ENCODE data around the gene SSBP3.

SSBP3 gene

DNA sequence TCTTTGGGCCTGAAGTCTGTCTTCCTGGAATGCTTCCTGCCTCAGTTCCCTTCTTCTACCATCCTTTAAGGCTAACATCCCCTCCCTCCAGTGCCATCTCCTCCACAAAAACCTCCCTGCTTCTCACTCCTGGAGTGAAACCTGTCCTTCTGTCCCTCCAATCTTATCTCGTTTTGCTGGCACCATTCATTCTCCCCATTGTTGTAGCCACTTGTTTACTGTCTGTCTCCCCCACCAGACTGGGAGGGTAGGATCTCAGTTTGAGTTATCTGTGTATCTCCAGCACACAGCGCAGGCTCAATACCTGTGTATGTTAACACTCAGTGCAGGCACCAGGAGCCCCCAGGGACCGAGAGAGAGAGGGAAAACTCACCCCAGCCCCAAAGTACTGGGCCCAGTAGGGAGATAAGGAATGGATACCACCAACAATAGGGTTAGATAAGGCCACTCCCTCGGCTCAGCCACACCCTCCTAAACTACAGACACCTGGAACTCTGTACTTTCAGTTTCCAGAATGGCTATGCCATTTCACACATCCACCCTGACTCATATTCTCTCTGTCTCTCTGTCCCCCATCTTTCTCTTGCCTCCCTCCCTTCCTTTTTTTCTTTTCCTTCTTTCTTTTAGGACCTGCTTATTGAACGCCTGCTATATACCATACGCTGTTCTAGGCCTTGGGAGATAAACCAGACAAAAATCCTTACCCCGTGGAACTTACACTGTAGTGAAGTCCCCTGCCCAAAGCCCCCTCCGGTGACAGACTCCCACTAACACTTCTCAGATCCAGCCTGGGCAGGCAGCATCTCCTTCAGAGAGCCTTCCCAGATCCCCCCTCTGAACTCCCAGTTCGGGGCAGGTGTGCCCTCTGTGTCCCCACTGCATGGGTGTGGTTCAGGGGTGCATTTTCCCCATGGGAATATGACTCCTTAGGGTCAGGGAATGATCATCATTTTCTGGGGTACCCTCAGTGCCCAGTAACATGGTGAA, 3.3 kb upstream of the SSBP3 start:
- no peak for DNase-seq (ENCODE audit: low read depth)

- DNase-seq (ENCODE audit: low read depth), result no peak
Measured at GRCh38 chr1:54408147-54409066, 2.2 kb upstream of the SSBP3 start.

- peak; percentile 47 for DNase-seq (ENCODE audit: low read depth)
Measured at GRCh38 chr1:54407404-54408146, 1.4 kb upstream of the SSBP3 start.

DNA sequence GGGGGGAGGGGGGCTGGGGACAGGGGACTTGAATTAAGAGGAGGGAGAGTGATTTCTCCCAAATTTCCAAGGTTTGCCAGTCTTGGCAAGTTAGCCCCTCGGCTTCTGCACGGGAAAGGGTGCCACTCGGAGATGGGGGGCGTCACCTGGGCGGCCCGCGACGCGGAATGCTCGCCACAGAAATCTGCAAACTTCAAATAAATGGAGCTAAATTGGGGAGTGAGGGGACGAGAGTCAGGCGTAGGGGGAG, 885 bp upstream of the SSBP3 start:
- no peak for DNase-seq (ENCODE audit: low read depth)

- no peak for DNase-seq (ENCODE audit: low read depth)
Measured at GRCh38 chr1:54405898-54406293, 298 bp downstream of the SSBP3 start.

DNA sequence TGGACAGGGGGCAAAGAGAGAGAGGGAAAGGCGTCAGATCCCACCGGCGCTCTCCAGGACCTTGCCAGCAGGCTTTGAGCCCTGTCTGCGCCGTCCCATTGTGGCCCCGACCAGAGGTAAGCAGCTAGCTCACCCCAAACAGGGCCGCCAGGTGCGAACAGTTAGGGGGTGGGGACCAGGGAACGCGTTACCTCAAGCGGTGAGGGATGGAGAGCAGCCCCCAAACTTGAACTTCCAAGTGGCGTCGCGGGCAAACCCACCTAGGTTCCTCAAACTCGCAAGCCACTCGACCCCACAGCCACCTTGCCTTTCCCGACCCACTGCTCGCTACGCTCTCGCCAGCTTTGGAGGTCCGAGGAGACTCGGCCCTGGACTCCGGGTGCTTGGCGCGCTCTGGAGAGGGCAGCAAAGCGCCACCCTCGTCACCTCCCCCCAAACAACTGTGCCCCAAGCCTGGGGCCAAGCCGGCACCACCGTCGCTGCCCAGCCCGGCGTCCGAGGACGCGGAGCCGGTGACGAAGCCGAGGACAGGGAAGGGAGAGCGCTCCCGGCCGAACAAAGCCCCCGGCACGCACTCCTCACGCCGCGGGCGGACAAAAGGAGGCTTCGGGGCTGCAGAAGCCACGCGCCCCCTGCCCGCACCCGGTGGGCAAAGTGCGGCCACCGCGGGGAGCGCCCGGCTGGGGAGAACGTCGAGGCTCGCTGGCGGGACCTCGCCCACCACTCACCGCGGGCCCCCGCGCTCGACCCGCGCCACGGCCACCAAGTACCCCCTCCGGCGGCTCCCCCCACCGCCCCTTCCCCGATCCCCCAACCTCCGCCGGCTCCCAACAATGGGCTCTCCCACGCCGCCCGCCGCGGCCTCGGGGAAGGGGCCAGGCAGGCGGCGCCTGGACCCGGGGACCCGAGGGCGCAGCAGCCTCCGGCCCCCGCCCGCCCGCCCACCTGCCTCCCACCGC, 976 bp downstream of the SSBP3 start:
- DNase-seq (ENCODE audit: low read depth), result no peak

- DNase-seq (ENCODE audit: low read depth), result no peak
Measured at GRCh38 chr1:54404263-54404662, 1.9 kb downstream of the SSBP3 start.

- DNase-seq (ENCODE audit: low read depth), result no peak
Measured at GRCh38 chr1:54403808-54404261, 2.4 kb downstream of the SSBP3 start.

DNA sequence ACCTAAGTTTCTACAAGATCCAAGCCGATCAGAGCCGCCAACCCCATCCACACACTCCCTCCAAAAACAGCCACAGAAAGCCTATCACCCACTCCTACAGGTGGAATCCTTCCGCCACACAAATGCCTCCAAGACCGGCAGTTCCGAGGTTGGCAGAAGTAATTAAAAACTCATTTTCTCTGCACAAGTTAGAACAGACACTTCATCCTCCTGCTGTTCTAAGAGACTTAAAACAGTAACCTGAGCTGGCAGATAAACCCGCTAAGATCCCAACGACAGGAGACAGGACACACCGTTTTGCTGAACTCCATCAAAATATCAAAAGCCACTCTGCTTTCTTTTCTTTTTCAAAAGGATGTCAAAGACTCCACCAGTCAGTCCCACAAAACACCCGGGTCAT, 2.8 kb downstream of the SSBP3 start:
- DNase-seq (ENCODE audit: low read depth), result no peak

DNA sequence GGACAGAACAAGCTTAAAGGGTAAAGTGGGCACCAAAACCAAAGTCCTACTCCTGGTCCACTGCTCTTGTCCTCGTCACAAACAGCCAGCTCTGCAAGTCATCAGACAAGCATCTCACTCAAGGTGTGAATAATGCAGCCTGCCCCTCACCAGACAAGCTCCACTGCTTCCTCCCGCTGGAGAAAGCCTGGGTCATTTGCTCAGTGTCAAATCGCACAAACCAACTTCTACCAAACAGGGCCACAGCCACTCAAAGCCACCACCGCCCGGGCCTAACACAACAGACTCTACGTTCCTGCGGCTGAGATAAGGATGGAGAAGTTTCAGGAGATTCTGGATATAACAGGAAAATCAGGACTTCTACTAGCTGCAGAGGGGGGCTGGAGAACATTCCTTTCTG, 3.3 kb downstream of the SSBP3 start:
- DNase-seq (ENCODE audit: low read depth), result no peak

- no peak for DNase-seq (ENCODE audit: low read depth)
Measured at GRCh38 chr1:54401799-54402198, 4.4 kb downstream of the SSBP3 start.

- no peak for DNase-seq (ENCODE audit: low read depth)
Measured at GRCh38 chr1:54400329-54400728, 5.9 kb downstream of the SSBP3 start.

GRCh38 chr1:54399765-54400164, 6.4 kb downstream of the SSBP3 start:
- DNase-seq (ENCODE audit: low read depth), result no peak

GRCh38 chr1:54398963-54399528, 7.1 kb downstream of the SSBP3 start:
- DNase-seq (ENCODE audit: low read depth), result no peak

DNA sequence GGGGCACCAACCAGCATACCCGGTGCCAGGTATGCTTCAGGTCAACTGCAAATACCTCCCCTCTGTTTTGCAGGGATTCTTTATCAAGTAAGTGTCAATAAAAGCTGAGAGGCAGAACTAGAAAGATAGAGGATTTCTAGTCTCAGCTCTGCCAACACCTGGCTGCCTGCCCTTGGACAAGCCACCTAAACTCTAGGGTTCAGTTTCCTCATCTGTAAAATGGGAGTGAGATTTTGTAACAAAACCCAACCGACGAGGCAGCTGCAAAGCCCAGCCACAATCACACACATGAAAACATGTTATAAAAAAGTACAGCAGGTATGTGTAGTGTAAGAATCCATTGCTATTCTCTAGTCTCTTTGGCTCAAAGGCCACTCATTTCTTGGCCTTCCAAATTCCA, 8.2 kb downstream of the SSBP3 start:
- no peak for DNase-seq (ENCODE audit: low read depth)

DNA sequence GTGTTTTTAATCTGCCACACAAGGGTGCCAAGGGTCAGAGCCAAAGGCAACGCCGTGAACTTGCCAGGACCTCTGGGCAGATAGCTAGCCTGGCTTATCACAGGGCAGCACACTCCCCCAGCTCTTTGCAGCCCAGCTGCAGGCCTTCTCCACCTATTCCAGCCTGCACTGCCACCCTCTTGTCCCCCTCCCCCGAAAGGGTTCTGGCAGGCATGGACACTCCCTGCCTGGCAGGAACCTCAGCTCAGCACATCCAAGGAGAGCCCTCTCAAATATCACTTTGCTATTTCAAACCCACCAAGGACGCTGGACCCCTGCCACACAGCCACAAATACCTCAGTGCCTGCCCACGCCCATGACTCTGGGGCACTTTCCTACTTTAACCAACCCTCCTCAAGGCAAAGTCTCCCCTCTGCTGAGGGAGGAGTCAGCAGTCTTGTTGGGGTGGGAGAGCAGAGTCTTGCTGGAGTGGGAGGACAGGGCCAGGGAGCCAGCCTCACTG, 9.1 kb downstream of the SSBP3 start:
- DNase-seq (ENCODE audit: low read depth), result no peak

- no peak for DNase-seq (ENCODE audit: low read depth)
Measured at GRCh38 chr1:54396261-54396933, 9.8 kb downstream of the SSBP3 start.

GRCh38 chr1:54395281-54395934, 10.8 kb downstream of the SSBP3 start:
- DNase-seq (ENCODE audit: low read depth), result no peak

- DNase-seq (ENCODE audit: low read depth), result no peak
Measured at GRCh38 chr1:54394104-54394503, 12.1 kb downstream of the SSBP3 start.

Measured in activated T-cell treated with anti-CD3 and anti-CD28 coated beads for 24 hours (primary cell).